GM12865 (cell line): ENCODE data around the gene ZBTB4.

Experiments
- DNase-seq: peaks from one replicate; pipeline ENCODE4 v3.0.0; 2010; ENCODE audit warnings: low read depth
- H3K4me3 ChIP-seq: 2 replicates; pipeline ENCODE4 v1.5.1; 2011; ENCODE audit warnings: mild to moderate bottlenecking, low read depth, low read length, control low read depth
- CTCF ChIP-seq: IDR thresholded peaks from 2 replicates; pipeline ENCODE4 v1.5.1; 2011; ENCODE audit warnings: low read length, control low read depth, low read depth, inconsistent platforms; ENCODE audit not compliant: insufficient read depth; ENCODE audit errors: missing control alignments

Gene ZBTB4

DNA sequence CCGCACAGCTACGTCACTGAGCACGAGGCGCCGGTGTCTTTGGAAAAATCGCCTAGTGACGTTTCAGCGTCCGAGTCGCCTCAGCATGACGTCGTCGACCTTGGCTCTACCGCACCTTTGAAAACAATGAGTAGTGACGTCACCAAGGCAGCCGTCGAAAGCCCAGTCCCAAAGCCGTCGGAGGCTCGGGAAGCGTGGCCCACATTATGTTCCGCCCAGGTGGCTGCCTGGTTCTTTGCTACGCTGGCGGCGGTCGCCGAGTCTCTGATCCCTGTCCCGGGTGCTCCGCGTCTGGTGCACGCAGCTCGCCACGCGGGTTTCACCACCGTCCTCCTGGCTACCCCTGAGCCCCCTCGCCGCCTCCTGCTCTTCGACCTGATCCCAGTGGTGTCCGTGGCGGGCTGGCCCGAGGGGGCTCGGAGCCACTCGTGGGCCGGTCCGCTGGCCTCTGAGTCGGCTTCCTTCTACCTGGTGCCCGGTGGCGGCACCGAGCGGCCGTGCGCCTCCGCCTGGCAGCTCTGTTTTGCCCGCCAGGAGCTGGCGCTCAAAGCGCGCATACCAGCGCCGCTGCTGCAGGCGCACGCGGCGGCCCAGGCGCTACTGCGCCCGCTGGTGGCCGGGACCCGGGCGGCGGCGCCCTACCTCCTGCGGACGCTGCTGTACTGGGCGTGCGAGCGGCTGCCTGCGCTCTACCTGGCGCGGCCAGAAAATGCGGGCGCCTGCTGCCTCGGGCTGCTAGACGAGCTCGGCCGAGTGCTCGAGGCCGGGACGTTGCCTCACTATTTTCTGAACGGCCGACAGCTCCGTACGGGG is 42.7 kb downstream of the ZBTB4 start:
- H3K4me3 ChIP-seq = peak overlapping the region; percentile 58
- peak; percentile 92 for DNase-seq
- peak; percentile 78 for TF ChIP-seq CTCF

- TF ChIP-seq CTCF = peak; percentile 34
- H3K4me3 ChIP-seq = peak overlapping the region; percentile 58
- peak; percentile 70 for DNase-seq
Measured at GRCh38 chr17:7435676-7436555, 43.5 kb downstream of the ZBTB4 start.

DNA sequence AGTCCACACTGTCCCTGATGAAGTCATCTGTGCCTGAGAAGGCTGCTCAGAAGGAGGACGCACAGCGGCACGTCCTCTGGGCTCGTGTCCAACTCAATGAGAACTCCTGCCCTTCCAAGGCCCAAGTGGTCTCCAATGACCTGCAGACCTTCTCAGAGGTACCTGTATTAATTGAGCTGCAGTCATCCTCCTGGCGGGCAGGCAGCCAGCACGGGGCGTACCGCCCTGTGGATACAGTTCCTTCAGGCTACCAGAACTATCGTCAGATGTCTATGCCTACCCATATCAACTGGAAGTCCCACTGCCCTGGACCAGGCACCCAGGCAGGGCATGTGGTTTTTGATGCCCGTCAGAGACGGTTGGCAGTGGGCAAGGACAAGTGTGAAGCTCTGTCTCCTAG is 47.1 kb downstream of the ZBTB4 start:
- no peak overlapping the region for H3K4me3 ChIP-seq
- TF ChIP-seq CTCF = no peak
- DNase-seq = no peak

GRCh38 chr17:7431231-7431630 is 48.2 kb downstream of the ZBTB4 start:
- no peak for DNase-seq
- TF ChIP-seq CTCF = no peak
- H3K4me3 ChIP-seq = no peak overlapping the region

DNA sequence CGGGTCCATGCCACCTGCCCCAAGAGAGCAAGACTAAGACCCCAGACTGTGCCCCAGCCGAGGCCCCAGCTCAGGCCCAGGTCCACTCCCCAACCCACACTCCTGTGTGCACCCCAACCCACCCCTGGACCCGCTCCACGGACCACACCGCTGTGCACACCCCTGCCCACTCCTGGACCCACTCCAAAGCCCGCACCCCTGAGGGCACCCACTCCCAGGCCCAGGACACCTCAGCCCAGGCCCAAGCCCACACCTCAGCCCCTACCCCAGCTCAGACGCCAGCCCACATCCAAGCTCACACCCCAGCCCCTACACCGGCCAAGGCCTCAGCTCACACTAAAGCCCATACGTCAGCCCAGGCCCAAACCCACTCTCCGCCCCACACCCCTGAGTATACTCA is 49.7 kb downstream of the ZBTB4 start:
- TF ChIP-seq CTCF = no peak
- DNase-seq = no peak
- H3K4me3 ChIP-seq = no peak overlapping the region

- H3K4me3 ChIP-seq = no peak within 1 kb of the TSS
- TF ChIP-seq CTCF = no peak
- no peak for DNase-seq
Measured at GRCh38 chr17:7428557-7428956, 50.9 kb downstream of the ZBTB4 start, which contains the start of gene SPEM3. TSS of gene SPEM3 (plus strand) at chr17:7428857. CDS start at chr17:7428903, 46 bp downstream.
